8988T (cell line): ENCODE results near the gene ECSIT.
"Not testable (repeated sequence)": the region's sequence is repeated elsewhere in the genome, so short reads cannot be mapped to it uniquely, and the experiment has no call there.

Experiments
- DNase-seq: peaks from one replicate; pipeline ENCODE4 v3.0.0; 2011

The ECSIT gene

GRCh38 chr19:11499220-11499726 is 29.7 kb downstream of the ECSIT start:
- no peak for DNase-seq

DNA sequence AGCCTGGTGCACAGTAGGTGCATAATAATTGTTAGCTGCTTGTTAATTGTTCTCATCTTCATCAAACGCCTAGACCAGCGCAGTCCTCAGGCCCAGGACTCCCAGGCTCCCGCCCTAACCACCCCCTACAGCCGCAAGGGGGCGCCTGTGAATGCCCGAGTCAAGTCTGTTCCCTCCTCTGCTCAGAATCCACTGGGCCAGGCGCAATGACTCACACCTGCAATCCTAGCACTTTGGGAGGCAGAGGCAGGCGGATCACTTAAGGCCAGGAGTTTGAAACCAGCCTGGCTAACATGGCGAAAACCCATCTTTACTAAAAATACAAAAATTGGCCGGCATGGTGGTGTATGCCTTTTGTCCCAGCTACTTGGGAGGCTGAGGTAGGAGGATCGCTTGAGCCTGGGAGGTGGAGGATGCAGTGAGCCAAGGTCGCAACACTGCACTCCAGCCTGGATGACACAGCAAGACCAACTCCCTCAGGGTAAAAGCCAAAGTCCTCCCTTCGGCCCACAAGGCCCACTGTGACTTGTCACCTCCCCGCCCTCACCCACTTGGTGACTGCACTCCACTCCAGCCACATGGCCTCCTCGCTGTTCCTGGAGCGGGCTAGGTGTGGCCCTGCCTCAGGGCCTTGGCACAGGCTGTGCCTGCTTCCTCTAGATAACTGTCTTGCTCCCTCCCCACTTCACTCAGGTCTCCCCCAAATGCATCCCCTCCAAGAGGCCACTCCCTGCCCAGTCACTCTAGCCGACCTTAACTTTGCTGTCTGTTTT is 32.4 kb downstream of the ECSIT start:
- peak; percentile 80 for DNase-seq

- DNase-seq: no peak
Measured at GRCh38 chr19:11495885-11496284, 33.0 kb downstream of the ECSIT start.

- DNase-seq: no peak
Measured at GRCh38 chr19:11495481-11495880, 33.5 kb downstream of the ECSIT start.

GRCh38 chr19:11494634-11495285 is 34.2 kb downstream of the ECSIT start:
- DNase-seq: no peak

DNA sequence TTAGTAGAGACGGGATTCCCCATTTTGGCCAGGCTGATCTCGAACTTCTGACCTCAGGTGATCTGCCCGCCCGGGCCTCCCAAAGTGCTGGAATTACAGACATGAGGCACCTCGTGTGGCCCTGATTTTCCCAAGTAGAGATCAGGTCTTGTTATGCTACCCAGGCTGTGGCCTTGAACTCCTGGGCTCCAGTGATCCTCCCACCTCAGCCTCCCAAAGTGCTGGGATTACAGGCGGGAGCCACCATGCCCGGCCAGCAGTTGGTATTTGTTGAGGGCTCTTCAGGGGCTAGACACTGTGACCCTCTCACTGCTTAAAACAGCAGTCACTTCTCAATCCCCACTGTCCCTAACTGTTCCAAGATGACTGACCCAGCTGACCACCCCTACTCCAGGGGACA is 39.6 kb downstream of the ECSIT start:
- no peak for DNase-seq

DNA sequence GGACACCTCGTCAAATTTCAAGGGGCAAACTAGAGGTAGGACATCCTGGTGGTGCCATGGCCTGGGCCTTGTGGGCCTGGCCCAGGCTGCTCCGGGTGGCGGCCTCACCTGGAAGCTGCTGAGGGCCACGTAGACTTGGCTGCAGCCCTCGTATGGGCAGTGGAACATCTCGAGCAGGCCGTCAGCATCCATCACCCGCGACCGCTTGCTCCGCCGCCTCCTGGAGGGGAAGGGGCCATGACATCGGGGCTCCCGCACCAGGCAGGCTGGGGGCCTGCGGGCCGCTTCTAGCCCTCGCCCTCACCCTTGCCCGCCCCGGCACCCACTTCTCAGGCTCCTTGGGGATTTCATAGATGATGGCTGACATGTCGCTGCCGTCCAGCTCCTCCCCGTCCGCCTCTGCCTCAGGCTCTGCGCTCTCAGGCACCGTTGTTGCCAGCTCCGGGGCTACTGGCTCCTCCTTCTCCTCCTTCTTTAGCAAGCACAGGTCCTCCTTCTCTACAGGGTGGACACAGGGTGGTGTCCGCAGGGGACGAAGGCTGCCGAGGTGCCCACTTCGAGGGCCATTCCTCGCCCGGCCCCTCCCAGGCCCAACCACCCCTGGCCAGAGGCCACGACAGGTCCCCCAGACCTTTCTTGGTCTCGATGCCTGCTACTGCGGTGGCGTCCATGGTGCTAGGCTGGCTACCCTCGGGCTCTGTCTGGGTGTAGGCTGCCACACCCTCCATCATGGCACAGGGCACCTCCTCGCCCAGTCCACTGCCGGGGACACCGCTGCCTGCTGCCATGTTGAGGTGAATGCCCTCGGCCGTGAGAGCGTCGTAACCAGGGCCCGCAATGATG is 42.1 kb downstream of the ECSIT start:
- no peak for DNase-seq

GRCh38 chr19:11485245-11485837 is 43.6 kb downstream of the ECSIT start:
- peak; percentile 7 for DNase-seq

DNA sequence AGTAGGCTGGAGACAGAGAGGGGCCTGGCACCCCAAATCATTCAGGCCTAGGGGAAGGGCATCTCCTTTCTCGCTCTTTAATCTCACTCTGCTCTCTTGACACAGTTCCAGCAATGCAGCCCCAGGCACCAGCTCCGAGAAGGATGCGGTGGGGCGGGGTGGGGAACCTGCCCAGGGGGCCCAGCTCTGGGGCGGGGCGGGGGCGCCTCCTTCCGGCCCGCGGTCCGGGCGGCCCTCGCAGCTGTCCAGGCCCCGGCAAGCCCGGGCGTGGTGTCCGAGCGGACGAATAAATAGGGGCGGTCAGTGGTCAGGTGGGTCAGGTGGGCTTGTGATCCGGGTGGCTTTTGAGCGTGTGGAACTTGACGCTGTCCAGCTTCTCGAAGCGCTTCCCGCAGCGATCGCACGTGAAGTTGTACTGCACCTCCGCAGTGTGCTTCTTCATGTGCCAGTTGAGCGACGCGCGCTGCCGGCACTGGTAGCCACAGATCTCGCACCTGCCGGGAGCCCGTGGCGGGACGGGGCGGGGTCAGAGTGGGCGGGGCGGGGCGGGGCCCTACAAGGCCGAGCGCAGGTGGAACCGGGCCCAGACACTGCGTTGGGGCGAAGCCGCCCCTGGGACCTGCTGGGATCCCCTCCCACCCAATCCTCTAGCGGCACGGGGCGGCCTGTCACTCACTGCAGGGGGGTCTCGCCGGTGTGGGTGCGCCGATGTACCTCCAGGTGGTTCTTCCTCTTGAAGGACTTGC is 45.4 kb downstream of the ECSIT start:
- no peak for DNase-seq

DNA sequence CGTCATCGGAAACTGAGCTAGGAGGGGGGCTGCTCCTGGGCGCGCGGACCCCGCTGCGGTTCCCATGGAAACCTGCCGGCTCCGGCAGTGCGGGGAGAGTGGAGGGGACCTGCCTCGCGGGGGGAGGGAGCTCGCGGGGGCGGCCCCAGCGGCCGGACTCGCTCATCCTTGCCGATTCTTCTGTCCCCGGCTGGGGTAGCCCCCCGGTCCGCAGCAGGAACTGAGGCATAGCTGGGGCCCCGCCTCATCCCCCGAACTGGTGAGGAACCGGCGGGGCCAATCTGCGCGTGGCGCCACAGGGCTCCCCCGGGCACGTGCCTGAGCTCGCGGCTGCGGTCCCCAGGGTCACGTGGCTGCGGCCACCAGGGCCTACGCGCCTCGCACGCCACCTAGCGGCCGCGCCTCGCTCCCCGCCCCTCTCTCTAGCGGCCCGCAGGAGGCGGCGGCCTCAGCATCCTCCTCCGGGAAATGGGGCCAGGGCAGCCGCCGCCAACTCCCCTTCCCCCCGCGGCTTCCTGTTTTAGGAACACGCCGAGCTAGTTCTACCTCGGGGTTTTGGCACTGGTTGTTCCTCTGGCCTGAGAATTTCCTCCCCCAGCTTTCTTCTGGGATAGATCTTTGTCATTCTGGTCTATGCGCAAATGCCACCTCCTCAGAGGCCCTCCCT is 46.4 kb downstream of the ECSIT start:
- DNase-seq: no peak

GRCh38 chr19:11481534-11482383 is 47.2 kb downstream of the ECSIT start:
- DNase-seq: no peak

DNA sequence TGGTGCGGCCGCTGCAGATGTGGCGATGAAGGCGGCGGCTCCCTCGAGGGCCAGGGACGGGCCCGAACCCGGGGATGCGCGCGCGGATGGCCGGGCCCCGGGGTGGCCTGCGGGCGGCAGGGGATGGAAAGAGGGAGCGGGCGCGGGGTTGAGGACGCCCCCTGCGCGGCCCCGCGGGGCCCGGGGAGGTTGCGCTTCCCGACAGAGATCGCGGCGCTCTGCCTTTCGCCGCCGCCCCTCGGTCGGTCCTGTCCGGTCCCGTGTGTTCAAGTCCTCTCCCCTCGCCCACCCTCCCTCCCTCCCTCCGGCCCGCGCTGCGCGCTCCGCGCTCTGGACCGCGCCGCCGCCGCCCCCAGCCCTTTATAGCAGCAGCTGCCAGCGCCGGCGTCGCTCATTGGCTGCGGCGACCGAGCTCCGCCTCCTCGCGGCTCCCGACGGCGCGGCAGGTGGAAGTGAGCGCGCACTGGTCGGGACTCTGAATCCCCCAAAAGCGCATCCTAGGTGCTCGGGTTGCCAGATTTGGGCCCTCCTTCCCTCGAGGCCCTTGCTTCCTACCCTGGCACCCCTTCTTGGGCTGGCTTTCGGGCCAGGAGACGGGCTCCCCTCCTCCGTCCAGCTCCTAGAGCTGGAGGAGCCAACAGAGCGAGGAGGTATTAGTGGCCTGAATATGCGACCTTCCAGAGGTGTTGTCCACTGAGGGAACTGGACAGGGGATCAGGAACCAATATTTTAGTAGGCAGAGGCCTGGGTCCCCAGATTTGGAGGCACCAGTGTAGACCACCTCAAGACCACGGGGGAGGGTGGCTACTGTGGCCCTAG is 48.0 kb downstream of the ECSIT start, which contains the start of gene ELAVL3:
Gene ELAVL3 (minus strand): TSS at position 332 of the 819 bp plus-strand sequence. CDS start 438 bp downstream, outside the sequence.
- DNase-seq: no peak

DNA sequence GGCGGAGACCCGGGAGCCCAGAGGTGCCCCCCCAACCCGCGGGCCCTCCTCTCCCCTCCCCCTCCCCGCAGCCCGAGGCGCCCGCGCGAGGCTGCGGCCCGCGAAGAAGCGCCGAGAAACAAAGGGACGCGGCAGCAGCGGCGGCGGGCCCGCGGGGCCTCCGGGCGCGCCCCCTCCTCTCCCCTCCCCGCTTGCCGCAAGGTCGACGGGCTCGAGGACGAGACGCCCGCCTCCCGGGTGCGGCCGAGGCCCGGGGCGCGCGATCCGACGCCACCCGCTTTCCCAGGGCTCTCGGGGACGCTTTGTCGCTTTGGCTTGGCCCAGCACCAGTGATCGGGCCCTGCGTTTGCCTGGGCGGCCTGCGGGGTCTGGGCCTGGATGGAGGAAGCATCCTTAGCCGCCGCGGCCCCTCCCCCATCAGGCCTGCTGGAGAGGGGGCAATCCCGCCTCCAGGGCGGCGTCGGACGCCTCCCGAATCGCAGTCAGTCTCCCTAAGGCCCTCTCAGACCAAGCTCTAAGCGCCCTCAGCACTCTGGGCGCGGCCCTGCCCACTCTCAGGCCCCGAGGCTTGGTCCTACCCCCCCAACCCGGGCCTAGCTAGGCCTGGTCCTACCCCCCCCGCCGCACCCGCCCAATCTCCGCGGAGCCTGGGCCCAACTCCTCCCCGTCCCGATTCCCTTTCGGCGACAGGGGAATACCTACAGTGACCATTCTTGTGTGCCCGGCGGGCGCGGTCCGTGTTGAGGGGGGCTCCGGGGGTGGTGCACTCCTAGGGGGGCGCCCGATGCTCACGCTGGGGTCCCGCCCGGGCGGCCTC is 48.8 kb downstream of the ECSIT start:
- DNase-seq: no peak

GRCh38 chr19:11479090-11479897 is 49.6 kb downstream of the ECSIT start:
- no peak for DNase-seq

GRCh38 chr19:11478167-11479089 is 50.5 kb downstream of the ECSIT start:
- no peak for DNase-seq

GRCh38 chr19:11475861-11476260 is 53.1 kb downstream of the ECSIT start:
- DNase-seq: no peak

- DNase-seq: not testable (repeated sequence)
Measured at GRCh38 chr19:11475343-11475742, 53.6 kb downstream of the ECSIT start.
